H1 (cell line): ENCODE measurements around the gene ZBTB48. TPM values are rescaled to one million over a fixed set of nuclear protein-coding genes. Genes with fewer than 3 reads are reported as not detected.

Source experiments
- CHD2 ChIP-seq: IDR thresholded peaks from 2 replicates; pipeline ENCODE4 v1.6.1; 2012; ENCODE audit warnings: low read length, improper control_type of control experiment
- CTCF ChIP-seq, 3 experiments: IDR thresholded peaks; 1 replicate in 2 of 3; 2 replicates in 1 of 3; pipeline versions ENCODE4 v1.5.1 to v1.6.1; 2011; ENCODE audit warnings: low read length in 3 of 3, mild to moderate bottlenecking in 3 of 3, inconsistent platforms in 2 of 3, low read depth in 1 of 3, moderate library complexity in 1 of 3; ENCODE audit not compliant: insufficient read depth in 1 of 3; ENCODE audit errors: control extremely low read depth in 1 of 3
- HDAC6 ChIP-seq: IDR thresholded peaks from one replicate; pipeline ENCODE4 v1.7.1; 2012; ENCODE audit warnings: low read depth, mild to moderate bottlenecking, inconsistent platforms, low read length, moderate library complexity
- MAX ChIP-seq: IDR thresholded peaks from 2 replicates; pipeline ENCODE4 v1.6.1; 2012; ENCODE audit warnings: inconsistent platforms
- POLR2AphosphoS5 ChIP-seq: IDR thresholded peaks from 2 replicates; pipeline ENCODE4 v1.6.1; 2011; ENCODE audit warnings: low read depth, low read length
- SIX5 ChIP-seq: IDR thresholded peaks from 2 replicates; pipeline ENCODE4 v1.6.1; 2011; ENCODE audit warnings: mild to moderate bottlenecking, low read depth, low read length
- SUZ12 ChIP-seq: fragments of 200-600 bp; sonication (generic); IDR thresholded peaks from 2 replicates; pipeline ENCODE4 v1.6.1; 2012; ENCODE audit warnings: mild to moderate bottlenecking, inconsistent platforms, low read length, moderate library complexity, mixed read lengths
- polyA plus RNA-seq, 7 experiments: library from polyadenylated mRNA; depleted of rRNA in 3 of 7; stranded (reverse) in 5 of 7; unstranded in 2 of 7; fragments of >200 nt in 5 of 7; fragments of 200-250 nt in 2 of 7; gene quantifications; 1 replicate in 5 of 7; 2 replicates in 1 of 7; 4 replicates in 1 of 7; pipeline versions ENCODE4 v1.2.1 to v1.2.3, GENCODE V29; 2011 to 2013; ENCODE audit warnings: missing spikeins in 2 of 7, mixed read lengths in 2 of 7
- total RNA-seq: library from RNA; stranded (reverse); fragmentation: NEBNext Ultra II Directional; extraction: Animal tissue kit (Norgen Biotek cat#: 25700); gene quantifications from 2 replicates; pipeline ENCODE4 v1.2.1, GENCODE V29; 2021
- TF ChIP-seq, protein P1 (sequence below): fragments of 300-600 bp; sonication (generic); IDR thresholded peaks from 2 replicates; pipeline ENCODE4 v1.7.1; 2012; ENCODE audit warnings: low read length, moderate library complexity, mild to moderate bottlenecking, inconsistent platforms; ENCODE audit not compliant: insufficient replicate concordance

ZBTB48 gene
- total and polyA plus RNA-seq, 2 of the 8 experiments (the other 6 are each of a cell fraction or from before 2014, with no cell fraction given) = 28.2 to 28.8 TPM

DNA sequence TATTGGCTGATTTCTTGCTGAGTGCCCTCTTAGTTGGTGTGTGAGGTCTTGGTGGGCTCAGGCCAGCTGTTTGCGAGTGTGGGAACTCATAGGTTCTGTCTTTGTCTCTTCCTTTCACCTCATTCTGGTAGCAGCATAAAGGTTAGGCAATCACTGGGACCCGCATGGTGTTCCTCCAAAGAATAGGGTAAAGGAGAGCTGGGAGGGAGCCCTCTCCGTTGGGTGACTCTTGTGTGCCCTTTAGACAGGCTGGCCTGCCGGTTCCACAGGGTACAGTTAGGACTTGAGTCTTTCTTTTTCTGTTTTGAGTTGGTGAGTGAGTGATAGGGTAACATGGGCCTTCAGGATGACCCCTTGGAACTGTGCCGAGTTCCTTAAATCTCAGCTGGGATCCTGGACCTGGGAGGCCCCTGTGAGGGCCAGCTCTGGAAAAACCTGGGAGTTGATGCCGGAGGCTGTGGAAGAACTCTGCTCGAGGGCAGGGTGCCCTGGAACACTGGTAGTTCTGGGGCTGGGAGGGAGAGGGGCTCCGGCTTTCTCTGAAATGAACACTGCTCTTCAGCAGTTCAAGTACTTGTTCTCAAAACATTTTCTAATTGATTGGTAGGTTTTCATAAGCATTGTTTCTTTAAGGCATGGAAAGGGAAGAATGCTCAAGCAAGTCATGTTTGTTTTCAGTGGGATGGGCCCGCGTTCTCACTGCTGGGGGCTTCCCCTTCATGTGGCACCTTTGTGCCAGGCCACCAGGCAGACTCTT is 42.8 kb downstream of the ZBTB48 start (continued):
- TF ChIP-seq CTCF (IDR thresholded peaks at IDR 0.05; ENCODE audit: control extremely low read depth in 1 of 3, insufficient read depth in 1 of 3, low read depth in 1 of 3, low read length in 3 of 3) (no peak), MAX (no peak), SUZ12 (no peak), CHD2 (no peak), SIX5 (no peak), HDAC6 (no peak), POLR2AphosphoS5 (no peak)
- TF ChIP-seq, protein P1, sequence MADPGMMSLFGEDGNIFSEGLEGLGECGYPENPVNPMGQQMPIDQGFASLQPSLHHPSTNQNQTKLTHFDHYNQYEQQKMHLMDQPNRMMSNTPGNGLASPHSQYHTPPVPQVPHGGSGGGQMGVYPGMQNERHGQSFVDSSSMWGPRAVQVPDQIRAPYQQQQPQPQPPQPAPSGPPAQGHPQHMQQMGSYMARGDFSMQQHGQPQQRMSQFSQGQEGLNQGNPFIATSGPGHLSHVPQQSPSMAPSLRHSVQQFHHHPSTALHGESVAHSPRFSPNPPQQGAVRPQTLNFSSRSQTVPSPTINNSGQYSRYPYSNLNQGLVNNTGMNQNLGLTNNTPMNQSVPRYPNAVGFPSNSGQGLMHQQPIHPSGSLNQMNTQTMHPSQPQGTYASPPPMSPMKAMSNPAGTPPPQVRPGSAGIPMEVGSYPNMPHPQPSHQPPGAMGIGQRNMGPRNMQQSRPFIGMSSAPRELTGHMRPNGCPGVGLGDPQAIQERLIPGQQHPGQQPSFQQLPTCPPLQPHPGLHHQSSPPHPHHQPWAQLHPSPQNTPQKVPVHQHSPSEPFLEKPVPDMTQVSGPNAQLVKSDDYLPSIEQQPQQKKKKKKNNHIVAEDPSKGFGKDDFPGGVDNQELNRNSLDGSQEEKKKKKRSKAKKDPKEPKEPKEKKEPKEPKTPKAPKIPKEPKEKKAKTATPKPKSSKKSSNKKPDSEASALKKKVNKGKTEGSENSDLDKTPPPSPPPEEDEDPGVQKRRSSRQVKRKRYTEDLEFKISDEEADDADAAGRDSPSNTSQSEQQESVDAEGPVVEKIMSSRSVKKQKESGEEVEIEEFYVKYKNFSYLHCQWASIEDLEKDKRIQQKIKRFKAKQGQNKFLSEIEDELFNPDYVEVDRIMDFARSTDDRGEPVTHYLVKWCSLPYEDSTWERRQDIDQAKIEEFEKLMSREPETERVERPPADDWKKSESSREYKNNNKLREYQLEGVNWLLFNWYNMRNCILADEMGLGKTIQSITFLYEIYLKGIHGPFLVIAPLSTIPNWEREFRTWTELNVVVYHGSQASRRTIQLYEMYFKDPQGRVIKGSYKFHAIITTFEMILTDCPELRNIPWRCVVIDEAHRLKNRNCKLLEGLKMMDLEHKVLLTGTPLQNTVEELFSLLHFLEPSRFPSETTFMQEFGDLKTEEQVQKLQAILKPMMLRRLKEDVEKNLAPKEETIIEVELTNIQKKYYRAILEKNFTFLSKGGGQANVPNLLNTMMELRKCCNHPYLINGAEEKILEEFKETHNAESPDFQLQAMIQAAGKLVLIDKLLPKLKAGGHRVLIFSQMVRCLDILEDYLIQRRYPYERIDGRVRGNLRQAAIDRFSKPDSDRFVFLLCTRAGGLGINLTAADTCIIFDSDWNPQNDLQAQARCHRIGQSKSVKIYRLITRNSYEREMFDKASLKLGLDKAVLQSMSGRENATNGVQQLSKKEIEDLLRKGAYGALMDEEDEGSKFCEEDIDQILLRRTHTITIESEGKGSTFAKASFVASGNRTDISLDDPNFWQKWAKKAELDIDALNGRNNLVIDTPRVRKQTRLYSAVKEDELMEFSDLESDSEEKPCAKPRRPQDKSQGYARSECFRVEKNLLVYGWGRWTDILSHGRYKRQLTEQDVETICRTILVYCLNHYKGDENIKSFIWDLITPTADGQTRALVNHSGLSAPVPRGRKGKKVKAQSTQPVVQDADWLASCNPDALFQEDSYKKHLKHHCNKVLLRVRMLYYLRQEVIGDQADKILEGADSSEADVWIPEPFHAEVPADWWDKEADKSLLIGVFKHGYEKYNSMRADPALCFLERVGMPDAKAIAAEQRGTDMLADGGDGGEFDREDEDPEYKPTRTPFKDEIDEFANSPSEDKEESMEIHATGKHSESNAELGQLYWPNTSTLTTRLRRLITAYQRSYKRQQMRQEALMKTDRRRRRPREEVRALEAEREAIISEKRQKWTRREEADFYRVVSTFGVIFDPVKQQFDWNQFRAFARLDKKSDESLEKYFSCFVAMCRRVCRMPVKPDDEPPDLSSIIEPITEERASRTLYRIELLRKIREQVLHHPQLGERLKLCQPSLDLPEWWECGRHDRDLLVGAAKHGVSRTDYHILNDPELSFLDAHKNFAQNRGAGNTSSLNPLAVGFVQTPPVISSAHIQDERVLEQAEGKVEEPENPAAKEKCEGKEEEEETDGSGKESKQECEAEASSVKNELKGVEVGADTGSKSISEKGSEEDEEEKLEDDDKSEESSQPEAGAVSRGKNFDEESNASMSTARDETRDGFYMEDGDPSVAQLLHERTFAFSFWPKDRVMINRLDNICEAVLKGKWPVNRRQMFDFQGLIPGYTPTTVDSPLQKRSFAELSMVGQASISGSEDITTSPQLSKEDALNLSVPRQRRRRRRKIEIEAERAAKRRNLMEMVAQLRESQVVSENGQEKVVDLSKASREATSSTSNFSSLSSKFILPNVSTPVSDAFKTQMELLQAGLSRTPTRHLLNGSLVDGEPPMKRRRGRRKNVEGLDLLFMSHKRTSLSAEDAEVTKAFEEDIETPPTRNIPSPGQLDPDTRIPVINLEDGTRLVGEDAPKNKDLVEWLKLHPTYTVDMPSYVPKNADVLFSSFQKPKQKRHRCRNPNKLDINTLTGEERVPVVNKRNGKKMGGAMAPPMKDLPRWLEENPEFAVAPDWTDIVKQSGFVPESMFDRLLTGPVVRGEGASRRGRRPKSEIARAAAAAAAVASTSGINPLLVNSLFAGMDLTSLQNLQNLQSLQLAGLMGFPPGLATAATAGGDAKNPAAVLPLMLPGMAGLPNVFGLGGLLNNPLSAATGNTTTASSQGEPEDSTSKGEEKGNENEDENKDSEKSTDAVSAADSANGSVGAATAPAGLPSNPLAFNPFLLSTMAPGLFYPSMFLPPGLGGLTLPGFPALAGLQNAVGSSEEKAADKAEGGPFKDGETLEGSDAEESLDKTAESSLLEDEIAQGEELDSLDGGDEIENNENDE = no peak
